ENCODE data around the gene UQCRC1. TPM values are rescaled to one million over a fixed set of nuclear protein-coding genes. Genes with fewer than 3 reads are reported as not detected.

The UQCRC1 gene
- total and polyA plus RNA-seq, 2 donors from 2014 or later, result 207 to 584 TPM

DNA sequence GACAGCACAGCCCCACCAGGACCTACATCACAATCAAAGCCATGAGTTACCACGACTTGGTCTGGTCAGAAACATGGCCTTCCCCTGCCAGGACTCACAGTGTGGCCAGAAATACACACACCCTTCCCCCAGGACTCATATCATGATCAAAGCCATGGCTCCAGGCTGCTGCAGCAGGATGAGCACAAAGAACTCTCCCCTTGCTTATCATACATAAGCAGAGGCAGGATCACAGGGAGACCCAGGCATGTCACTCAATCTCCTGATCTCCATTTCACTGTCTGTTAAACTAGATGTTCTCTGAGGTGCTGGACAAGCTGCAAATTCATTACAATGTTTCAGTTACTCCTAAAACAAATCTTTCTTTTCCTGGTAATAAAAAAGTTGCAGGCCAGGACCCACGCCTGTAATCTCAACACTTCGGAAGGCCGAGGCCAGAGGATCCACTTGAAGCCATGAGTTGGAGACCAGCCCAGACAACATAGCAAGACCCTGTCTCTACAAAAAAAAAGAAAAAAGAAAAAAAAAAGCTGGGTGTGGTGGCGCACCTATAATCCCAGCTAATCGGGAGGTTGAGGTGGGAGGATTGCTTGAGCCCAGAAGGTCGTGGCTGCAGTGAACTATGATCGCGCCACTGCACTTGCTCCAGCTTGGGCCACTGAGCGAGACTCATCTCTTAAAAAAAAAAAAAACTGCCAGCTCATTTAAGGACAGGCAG lies 54.1 kb downstream of the UQCRC1 start:
- TF ChIP-seq, protein P1, sequence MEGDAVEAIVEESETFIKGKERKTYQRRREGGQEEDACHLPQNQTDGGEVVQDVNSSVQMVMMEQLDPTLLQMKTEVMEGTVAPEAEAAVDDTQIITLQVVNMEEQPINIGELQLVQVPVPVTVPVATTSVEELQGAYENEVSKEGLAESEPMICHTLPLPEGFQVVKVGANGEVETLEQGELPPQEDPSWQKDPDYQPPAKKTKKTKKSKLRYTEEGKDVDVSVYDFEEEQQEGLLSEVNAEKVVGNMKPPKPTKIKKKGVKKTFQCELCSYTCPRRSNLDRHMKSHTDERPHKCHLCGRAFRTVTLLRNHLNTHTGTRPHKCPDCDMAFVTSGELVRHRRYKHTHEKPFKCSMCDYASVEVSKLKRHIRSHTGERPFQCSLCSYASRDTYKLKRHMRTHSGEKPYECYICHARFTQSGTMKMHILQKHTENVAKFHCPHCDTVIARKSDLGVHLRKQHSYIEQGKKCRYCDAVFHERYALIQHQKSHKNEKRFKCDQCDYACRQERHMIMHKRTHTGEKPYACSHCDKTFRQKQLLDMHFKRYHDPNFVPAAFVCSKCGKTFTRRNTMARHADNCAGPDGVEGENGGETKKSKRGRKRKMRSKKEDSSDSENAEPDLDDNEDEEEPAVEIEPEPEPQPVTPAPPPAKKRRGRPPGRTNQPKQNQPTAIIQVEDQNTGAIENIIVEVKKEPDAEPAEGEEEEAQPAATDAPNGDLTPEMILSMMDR (IDR thresholded peaks at IDR 0.05; ENCODE audit: borderline replicate concordance, extremely low read depth, insufficient read depth), result no peak
- H3K9me3 ChIP-seq (ENCODE audit: control insufficient read depth in 2 of 3, insufficient read depth in 1 of 3, low read length in 3 of 3), result no peaks in the 10 kb centered on the region
- H3K27me3 ChIP-seq (ENCODE audit: control insufficient read depth, insufficient read depth, low read length), result no peaks in the 10 kb centered on the region
- H3K9ac ChIP-seq (ENCODE audit: low read length in 3 of 3), result peak overlapping the region in 1 of 3 donors; percentile 4
- FAIRE-seq, result no peak
- H3K4me1 ChIP-seq (ENCODE audit: control insufficient read depth in 2 of 3, insufficient read depth in 2 of 3, low read depth in 1 of 3, low read length in 3 of 3), result peaks cover 0 to 18% (median under 1%) of the 10 kb centered on the region in 3 donors
- DNase-seq, result no peak
- no peak overlapping the region for H3K4me3 ChIP-seq (ENCODE audit: low read length in 3 of 3)
- no peak overlapping the region for H3K27ac ChIP-seq (ENCODE audit: low read depth in 2 of 2, low read length in 2 of 2)
- intact Hi-C loops (cut with DNase I), result no loop called here
- H3K36me3 ChIP-seq (ENCODE audit: control insufficient read depth in 2 of 3, insufficient read depth in 3 of 3, low read length in 3 of 3), result no peaks in the 10 kb centered on the region

DNA sequence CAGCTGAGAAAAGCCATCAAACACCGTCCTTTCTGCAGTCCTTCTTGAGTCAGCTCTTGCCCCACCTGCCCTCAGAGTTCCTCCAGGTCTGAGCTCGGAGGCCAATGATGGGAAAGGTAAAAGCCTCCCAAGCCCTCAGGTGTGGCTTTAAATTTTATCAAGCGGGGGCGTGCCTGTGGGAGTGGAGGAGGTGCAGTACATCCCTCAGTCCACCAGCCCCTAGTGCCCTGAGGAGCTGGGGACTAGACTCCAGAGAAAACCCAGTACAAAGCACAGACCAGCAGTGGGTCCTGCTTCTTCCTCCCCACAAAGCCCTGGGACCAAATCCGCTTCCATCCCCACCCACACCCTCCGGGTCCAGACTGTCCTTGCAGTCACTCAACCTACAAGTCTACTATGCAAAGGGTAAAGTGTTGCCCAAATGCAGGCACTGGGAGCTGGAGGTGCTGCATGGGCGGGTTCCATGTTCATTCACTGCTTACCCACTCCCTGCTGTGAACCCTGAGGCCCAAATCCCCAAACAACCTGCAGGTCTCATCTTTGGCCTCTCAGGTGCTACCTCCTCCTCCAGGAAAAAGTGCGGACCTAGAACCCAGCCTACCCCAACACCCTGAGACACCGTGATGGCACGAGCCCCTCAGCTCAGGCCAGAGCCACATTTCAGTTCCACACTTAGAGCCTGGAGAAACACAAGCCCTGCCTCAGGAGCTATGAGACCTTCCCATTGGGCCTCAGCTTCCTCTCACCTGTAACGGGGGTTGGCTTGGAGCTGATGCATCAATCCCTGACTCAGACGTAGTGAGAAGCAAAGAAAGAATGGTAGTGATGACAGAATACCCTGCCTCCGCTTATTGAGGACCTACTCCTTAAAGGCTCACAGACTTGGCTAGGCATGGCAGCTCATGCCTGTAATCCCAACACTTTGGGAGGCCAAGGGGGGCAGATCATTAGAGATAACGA lies 55.3 kb downstream of the UQCRC1 start:
- FAIRE-seq, result no peak
- no peak overlapping the region for H3K27ac ChIP-seq (ENCODE audit: low read depth in 2 of 2, low read length in 2 of 2)
- DNase-seq, result peak in 2 of 5 donors; percentile 35 to 44

GRCh38 chr3:48553361-48553760 lies 56.1 kb downstream of the UQCRC1 start:
- H3K4me1 ChIP-seq (ENCODE audit: control insufficient read depth in 2 of 3, insufficient read depth in 2 of 3, low read depth in 1 of 3, low read length in 3 of 3), result peaks cover 0 to 4% (median 2%) of the 10 kb centered on the region in 3 donors
- H3K9me3 ChIP-seq (ENCODE audit: control insufficient read depth in 2 of 3, insufficient read depth in 1 of 3, low read length in 3 of 3), result no peaks in the 10 kb centered on the region
- TF ChIP-seq, protein P1 (IDR thresholded peaks at IDR 0.05; ENCODE audit: borderline replicate concordance, extremely low read depth, insufficient read depth), result no peak
- H3K27ac ChIP-seq (ENCODE audit: low read depth in 2 of 2, low read length in 2 of 2), result no peak overlapping the region
- H3K4me3 ChIP-seq (ENCODE audit: low read length in 3 of 3), result no peak overlapping the region
- no peaks in the 10 kb centered on the region for H3K27me3 ChIP-seq (ENCODE audit: control insufficient read depth, insufficient read depth, low read length)
- no peak overlapping the region for H3K9ac ChIP-seq (ENCODE audit: low read length in 3 of 3)
- FAIRE-seq, result no peak
- no peaks in the 10 kb centered on the region for H3K36me3 ChIP-seq (ENCODE audit: control insufficient read depth in 2 of 3, insufficient read depth in 3 of 3, low read length in 3 of 3)
- DNase-seq, result peak in 2 of 5 donors; percentile 26 to 28
- intact Hi-C loops (cut with DNase I), result no loop called here

More for the DNA sequence above, 55.3 kb downstream of the UQCRC1 start:
- H3K36me3 ChIP-seq (ENCODE audit: control insufficient read depth in 2 of 3, insufficient read depth in 3 of 3, low read length in 3 of 3), result no peaks in the 10 kb centered on the region
- H3K27me3 ChIP-seq (ENCODE audit: control insufficient read depth, insufficient read depth, low read length), result no peaks in the 10 kb centered on the region
- no peaks in the 10 kb centered on the region for H3K9me3 ChIP-seq (ENCODE audit: control insufficient read depth in 2 of 3, insufficient read depth in 1 of 3, low read length in 3 of 3)
- no peak overlapping the region for H3K4me3 ChIP-seq (ENCODE audit: low read length in 3 of 3)
- intact Hi-C loops (cut with DNase I), result no loop called here
- H3K9ac ChIP-seq (ENCODE audit: low read length in 3 of 3), result no peak overlapping the region
- TF ChIP-seq, protein P1 (IDR thresholded peaks at IDR 0.05; ENCODE audit: borderline replicate concordance, extremely low read depth, insufficient read depth), result no peak
- H3K4me1 ChIP-seq (ENCODE audit: control insufficient read depth in 2 of 3, insufficient read depth in 2 of 3, low read depth in 1 of 3, low read length in 3 of 3), result peaks cover 0 to 6% (median 0%) of the 10 kb centered on the region in 3 donors

Data from kidney (tissue), 14 donors.